DMS53 (cell line): ENCODE measurements around the gene YARS1.

Experiments
- DNase-seq: peaks from one replicate; lab custom pipeline; 2025; lab: John Stamatoyannopoulos, UW

Gene YARS1

GRCh38 chr1:32763221-32763620 is 53.9 kb downstream of the YARS1 start:
- DNase-seq, result no peak

DNA sequence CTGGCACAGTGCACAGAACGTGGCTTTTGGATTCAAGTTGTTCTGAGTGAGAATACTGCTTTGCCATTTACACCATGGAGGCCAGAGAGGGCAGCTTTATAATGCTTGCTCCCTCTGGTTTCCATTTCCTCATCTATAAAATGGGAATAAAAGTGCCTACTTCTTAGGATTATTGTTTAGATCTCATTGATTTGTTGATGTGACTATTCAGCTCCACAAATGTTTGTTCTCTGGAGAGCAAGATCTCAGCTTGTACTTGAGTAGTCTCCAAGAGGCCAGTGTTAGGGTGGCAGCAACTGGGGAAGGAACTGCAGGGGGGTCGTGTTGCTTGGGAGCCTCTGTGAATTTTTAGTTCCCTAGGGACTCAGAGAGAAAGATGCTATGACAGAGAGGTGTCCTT is 55.2 kb downstream of the YARS1 start:
- DNase-seq, result no peak

- DNase-seq, result peak; percentile 38
Observed at GRCh38 chr1:32761253-32761877, 55.8 kb downstream of the YARS1 start.

DNA sequence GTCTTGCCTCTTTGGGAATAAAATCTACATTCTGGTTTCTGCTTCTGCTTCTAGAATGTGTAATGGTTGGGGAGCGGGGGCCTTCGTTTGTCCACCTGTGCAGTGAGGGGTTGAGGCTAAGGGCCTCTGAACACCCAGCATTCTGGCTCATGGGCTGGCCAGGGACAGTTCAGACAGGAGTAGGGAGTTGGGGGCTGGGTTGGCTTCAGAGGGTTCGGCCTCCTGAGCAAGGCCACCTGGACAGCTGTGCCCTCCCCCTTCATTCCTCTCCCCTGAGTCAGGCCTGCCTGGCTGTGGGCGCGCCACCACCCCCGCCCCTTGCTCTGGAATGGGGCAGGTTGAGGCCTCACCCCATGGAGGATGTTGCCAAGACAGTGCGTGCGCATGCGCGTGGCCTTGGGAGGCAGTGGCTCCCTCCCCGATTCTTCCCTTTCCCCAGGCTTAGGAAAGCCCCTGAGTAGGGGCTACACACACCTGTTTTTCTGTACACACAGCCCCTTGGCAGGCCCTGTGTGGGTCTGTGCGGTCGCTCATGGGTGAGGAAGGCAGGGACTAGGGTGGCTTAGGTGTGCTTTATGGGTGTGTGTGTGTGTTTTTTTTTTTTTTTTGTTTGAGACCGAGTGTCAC is 57.0 kb downstream of the YARS1 start:
- DNase-seq, result peak; percentile 75

DNA sequence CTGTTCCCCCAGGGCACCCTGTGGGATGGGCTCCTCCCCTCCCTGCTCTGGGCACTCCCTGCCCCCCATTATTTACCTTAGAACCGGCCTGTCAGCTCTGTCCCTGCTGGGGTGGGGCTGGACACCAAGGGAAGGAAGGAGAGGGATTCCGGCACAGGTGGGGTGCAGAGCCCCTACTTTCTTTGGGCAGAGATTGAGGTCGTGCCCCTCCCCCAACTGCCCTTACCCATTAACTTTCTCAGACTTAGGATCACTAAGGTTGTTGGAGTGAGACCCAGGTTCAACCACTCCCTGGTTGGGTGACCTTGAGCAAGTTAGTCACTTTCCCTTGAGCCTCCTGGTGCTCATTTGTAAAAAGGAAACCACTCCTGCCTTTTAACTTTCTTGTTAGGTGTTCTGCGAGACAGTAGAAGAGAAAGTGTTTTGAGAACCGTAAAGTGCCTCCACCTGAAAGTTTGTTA is 57.6 kb downstream of the YARS1 start:
- DNase-seq, result peak; percentile 74

GRCh38 chr1:32758795-32759430 is 58.2 kb downstream of the YARS1 start:
- DNase-seq, result no peak

- no peak for DNase-seq
Observed at GRCh38 chr1:32758177-32758794, 58.9 kb downstream of the YARS1 start.

GRCh38 chr1:32757213-32757895 is 59.8 kb downstream of the YARS1 start:
- no peak for DNase-seq

DNA sequence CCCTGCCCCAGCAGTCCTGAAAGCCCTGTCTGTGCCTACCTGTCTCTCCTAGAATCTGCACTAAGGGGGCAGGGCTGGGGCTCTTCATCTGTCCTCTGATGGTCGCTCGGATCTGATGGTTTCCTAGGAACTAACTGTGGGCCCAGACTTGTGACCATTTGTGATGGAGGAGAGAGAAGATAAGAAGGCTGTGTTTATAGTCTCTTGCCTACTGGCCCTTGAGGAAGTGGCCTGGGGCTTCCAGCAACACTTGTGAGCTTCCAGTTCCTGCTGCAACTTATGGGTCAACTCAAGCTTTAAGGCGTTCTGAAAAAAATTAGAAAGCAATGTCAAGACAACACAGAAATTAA is 61.4 kb downstream of the YARS1 start:
- no peak for DNase-seq

DNA sequence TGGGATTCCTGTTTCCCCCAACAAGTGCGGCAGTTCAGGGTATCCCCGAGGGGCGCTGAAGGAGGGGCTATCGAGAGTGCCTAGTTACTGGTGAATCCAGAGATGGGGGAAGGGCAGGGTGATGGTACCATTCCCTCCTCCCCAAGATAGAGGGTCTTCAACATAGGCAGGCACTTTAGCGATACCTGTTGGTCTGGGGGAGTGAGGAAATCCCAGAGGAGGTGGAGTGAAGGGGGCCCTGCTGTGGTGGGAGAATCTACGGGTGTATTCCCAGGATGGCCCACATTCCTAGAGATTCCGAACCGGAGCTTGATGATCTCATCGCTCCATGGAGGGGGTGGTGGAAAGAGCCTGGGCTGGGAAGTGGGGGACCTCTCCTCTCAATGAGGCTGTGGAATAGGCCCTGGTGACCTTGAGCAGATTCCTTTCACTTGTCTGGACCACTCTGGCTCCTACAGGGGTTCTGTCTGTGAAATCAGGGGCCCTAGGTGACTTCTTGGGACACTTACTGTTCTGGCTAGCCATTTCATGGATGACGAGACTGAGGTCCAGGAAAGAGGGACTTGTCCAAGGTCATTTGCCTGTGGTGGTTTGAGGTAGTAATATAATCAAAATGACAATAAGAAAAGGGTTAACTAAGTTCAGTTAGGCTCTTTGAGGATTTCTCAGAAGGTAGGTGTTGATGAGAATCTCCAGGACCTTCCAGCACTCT is 61.9 kb downstream of the YARS1 start:
- no peak for DNase-seq

DNA sequence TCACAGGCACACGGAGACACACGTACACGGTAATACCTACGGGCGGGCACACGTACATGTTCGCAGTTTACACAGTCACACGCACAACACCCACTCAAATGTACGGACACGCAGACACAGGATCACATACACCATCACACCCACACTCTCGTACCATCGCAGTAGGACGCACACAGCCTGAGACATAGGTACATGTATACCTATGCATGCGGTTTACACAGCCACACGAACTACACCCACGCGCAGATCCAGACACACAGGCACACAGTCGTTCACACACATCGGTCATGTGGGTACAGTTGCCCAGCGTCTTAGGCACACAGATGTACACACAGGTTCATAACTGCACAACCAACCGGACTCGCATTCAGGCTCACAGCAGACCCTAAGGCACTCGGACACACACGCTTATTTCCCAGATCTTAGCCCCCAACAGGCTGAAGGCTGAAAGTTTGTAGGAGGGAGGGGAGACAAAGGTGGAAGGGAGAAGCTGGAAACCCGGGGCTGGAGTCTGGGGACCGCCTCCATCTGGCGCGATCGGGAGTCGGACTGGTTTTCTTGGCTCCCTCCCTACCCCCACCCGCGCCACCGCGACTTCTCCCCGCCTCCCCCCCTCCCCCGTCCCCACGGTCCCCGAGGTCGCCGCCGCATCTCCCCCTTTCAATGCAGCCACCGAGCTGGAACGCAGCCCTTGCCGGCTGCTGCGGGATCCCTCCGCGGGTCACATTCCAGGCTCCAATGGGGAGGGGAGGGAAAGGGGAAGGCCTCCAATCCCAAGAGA is 62.7 kb downstream of the YARS1 start:
- DNase-seq, result peak; percentile 68

- DNase-seq, result peak; percentile 93
Observed at GRCh38 chr1:32753532-32754316, 63.4 kb downstream of the YARS1 start.

DNA sequence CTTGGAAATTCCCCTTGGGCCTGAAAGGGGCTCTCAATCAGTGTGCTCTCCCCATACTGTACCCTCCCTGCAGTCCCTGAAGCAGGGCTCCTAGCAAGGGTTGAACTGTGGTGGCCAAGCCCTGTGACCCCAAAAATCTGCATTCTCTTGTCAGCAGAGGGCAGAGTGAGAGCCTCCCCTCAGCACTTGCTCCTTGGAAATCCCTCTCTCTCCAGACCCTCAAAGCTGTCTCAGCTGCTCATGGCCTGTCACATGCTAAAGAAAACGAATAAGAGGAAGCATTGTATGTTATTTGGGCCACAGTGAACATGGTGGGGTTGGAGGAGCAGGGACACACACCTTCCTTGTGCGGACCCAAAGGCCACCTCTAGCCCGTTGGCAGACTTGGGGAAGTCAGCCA is 67.4 kb downstream of the YARS1 start:
- no peak for DNase-seq

DNA sequence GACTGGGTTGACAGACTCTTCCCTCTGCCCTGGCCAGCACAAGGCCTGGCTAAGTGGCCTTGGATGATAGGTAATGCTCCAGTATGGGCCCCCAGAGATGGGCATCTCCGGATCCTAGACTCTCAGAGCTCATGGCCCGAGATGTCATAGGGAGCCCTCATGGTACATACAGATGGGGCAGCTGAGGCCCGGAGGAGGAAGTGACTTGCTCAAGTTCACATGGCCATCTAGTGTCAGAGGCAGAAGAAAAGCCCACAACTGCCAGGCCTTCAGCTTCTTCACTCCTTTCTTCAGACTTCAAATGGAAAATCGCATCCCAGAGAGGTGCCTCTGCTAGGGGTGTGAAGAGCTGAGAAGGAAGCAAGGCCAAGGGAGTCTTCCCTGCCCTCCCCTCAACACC is 67.8 kb downstream of the YARS1 start:
- no peak for DNase-seq

- DNase-seq, result no peak
Observed at GRCh38 chr1:32748926-32749325, 68.2 kb downstream of the YARS1 start.

GRCh38 chr1:32748348-32748747 is 68.8 kb downstream of the YARS1 start:
- no peak for DNase-seq

GRCh38 chr1:32746130-32746529 is 71.0 kb downstream of the YARS1 start:
- peak; percentile 36 for DNase-seq

GRCh38 chr1:32744071-32744425 is 73.1 kb downstream of the YARS1 start:
- no peak for DNase-seq

GRCh38 chr1:32743380-32744070 is 73.6 kb downstream of the YARS1 start:
- no peak for DNase-seq

- DNase-seq, result peak; percentile 15
Observed at GRCh38 chr1:32742956-32743355, 74.2 kb downstream of the YARS1 start.
